Keratinocyte (primary cell): ENCODE results near the gene SLC17A2. TPM values are rescaled to one million over a fixed set of nuclear protein-coding genes. Genes with fewer than 3 reads are reported as not detected.

Source experiments
- DNase-seq: peaks from one replicate; pipeline ENCODE4 v3.0.0-alpha.2; 2011; ENCODE audit warnings: low read depth, missing footprints, low spot score
- FAIRE-seq: peaks from 2 replicates; lab custom pipeline; 2011; peaks lifted over from hg19 to GRCh38; lab: Jason Lieb, UNC
- H2AFZ ChIP-seq: 2 replicates; pipeline ENCODE4 v1.6.0; 2012; ENCODE audit warnings: low read length, control low read depth, inconsistent platforms; ENCODE audit not compliant: control insufficient read depth
- H3K27ac ChIP-seq: 2 replicates; pipeline ENCODE4 v1.5.1; 2011; ENCODE audit warnings: low read length; ENCODE audit not compliant: control insufficient read depth, insufficient read depth
- H3K27me3 ChIP-seq: 3 replicates; pipeline ENCODE4 v1.6.0; 2011; ENCODE audit warnings: low read length; ENCODE audit not compliant: control insufficient read depth, insufficient read depth; ENCODE audit errors: extremely low read depth
- H3K36me3 ChIP-seq, 2 experiments: 2 replicates in 1 of 2; 3 replicates in 1 of 2; pipeline ENCODE4 v1.5.1; 2011; ENCODE audit warnings: low read length in 2 of 2, mild to moderate bottlenecking in 1 of 2; ENCODE audit not compliant: control insufficient read depth in 2 of 2, insufficient read depth in 2 of 2; ENCODE audit errors: extremely low read depth in 1 of 2
- H3K4me1 ChIP-seq: 3 replicates; pipeline ENCODE4 v1.5.1; 2011; ENCODE audit warnings: low read length; ENCODE audit not compliant: control insufficient read depth, insufficient read depth; ENCODE audit errors: extremely low read depth
- H3K4me2 ChIP-seq: 3 replicates; pipeline ENCODE4 v1.6.0; 2011; ENCODE audit warnings: low read depth, low read length; ENCODE audit not compliant: control insufficient read depth, insufficient read depth; ENCODE audit errors: extremely low read depth
- H3K4me3 ChIP-seq, 3 experiments: fragments of 200-600 bp in 1 of 3; sonication (generic) in 1 of 3; 2 replicates in 2 of 3; 3 replicates in 1 of 3; pipeline ENCODE4 v1.5.1; 2011 to 2016; ENCODE audit warnings: low read length in 3 of 3, mild to moderate bottlenecking in 3 of 3, control low read depth in 2 of 3, inconsistent platforms in 1 of 3, low read depth in 1 of 3, mixed read lengths in 1 of 3, mixed run types in 1 of 3, moderate library complexity in 1 of 3; ENCODE audit not compliant: control insufficient read depth in 2 of 3, insufficient read depth in 2 of 3; ENCODE audit errors: extremely low read depth in 1 of 3
- H3K79me2 ChIP-seq: 2 replicates; pipeline ENCODE4 v1.6.0; 2012; ENCODE audit warnings: low read length; ENCODE audit not compliant: control insufficient read depth, insufficient read depth
- H3K9ac ChIP-seq: 3 replicates; pipeline ENCODE4 v1.6.0; 2011; ENCODE audit warnings: low read length; ENCODE audit not compliant: control insufficient read depth, insufficient read depth; ENCODE audit errors: extremely low read depth
- H3K9me1 ChIP-seq: 3 replicates; pipeline ENCODE4 v1.6.0; 2011; ENCODE audit warnings: low read length; ENCODE audit not compliant: control insufficient read depth, insufficient read depth; ENCODE audit errors: extremely low read depth
- H3K9me3 ChIP-seq: 2 replicates; pipeline ENCODE4 v1.5.1; 2012; ENCODE audit warnings: low read depth, low read length; ENCODE audit not compliant: control insufficient read depth
- H4K20me1 ChIP-seq: 3 replicates; pipeline ENCODE4 v1.6.0; 2011; ENCODE audit warnings: low read length; ENCODE audit not compliant: control insufficient read depth, insufficient read depth; ENCODE audit errors: extremely low read depth
- EZH2 ChIP-seq: IDR thresholded peaks from one replicate; pipeline ENCODE4 v1.6.1; 2012; ENCODE audit warnings: inconsistent platforms, mild to moderate bottlenecking, low read length, moderate library complexity
- dilution Hi-C: fragments of 300-500 bp; cut with MboI; formaldehyde crosslinking; loops from one replicate; pipeline ENCODE4 v1.7.0; 2020; ENCODE audit warnings: low sequenced_read_pairs; ENCODE audit not compliant: extremely low pct_ligation_motif_present
- polyA plus RNA-seq, 5 experiments: library from polyadenylated mRNA; depleted of rRNA in 3 of 5; stranded (reverse) in 3 of 5; stranded (forward) in 1 of 5; unstranded in 1 of 5; fragments of >200 nt; gene quantifications; 1 replicate in 1 of 5; 2 replicates in 3 of 5; 3 replicates in 1 of 5; pipeline versions ENCODE4 v1.2.1 to v1.2.3, GENCODE V29; 2011 to 2012; ENCODE audit warnings: missing spikeins in 2 of 5, low read depth in 1 of 5, low replicate concordance in 1 of 5
- TF ChIP-seq, protein P1 (sequence below), 3 experiments: IDR thresholded peaks in 1 of 3; conservative IDR thresholded peaks in 1 of 3; optimal IDR thresholded peaks in 1 of 3; 2 replicates in 2 of 3; 3 replicates in 1 of 3; pipeline versions ENCODE3 to v1.5.1; 2011; ENCODE audit warnings: low read length in 3 of 3, mild to moderate bottlenecking in 3 of 3, moderate library complexity in 2 of 3, control low read depth in 1 of 3, inconsistent platforms in 1 of 3; ENCODE audit not compliant: insufficient read depth in 2 of 3; ENCODE audit errors: extremely low read depth in 1 of 3

Gene SLC17A2
- polyA plus RNA-seq, 1 donor (not counting 4 experiments of a cell fraction or from before 2014, with no cell fraction given), result not detected

DNA sequence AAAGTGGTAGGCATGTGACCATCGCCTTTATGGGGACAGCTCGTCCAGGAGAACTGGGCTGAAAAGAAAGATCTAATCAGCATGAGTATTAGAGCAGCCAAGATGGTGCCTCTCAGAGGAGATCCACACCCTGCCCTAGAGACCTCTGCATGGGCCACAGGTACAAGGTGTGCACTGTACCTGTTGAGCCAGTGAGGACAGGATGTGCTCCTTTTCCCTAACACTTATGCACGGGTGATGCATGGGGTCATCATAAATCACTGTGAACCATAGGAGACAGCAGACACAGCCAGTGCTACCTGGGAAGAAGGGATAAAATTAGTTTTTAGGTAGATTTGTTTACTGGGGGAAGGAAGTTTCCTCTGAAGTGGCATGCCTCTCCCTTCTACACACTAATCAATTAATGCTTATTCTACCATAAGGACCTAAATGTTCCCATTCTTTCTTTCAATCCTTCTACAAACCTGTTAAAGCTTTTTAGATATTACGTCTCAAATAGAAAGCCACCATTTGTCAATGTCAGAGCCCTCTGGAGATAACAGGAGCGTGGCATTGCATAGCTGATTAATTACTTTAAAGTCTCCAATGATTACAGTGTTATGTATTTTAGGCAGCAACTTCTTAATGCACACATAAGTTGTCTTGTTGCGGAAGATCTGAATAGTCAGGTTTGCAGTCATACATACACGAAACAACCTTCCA, 13.6 kb downstream of the SLC17A2 start:
- Histone ChIP-seq H3K27me3 (no peaks in the 10 kb centered on the region), H3K9me3 (no peaks in the 10 kb centered on the region), H4K20me1 (no peaks in the 10 kb centered on the region), H3K4me1 (no peaks in the 10 kb centered on the region), H3K79me2 (no peaks in the 10 kb centered on the region), H3K4me3 (no peak overlapping the region), H3K9me1 (no peaks in the 10 kb centered on the region), H3K4me2 (no peak overlapping the region), H3K9ac (no peak overlapping the region), H2AFZ (no peak overlapping the region), H3K27ac (no peak overlapping the region), H3K36me3 (no peaks in the 10 kb centered on the region)
- no peak for TF ChIP-seq EZH2
- TF ChIP-seq, protein P1, sequence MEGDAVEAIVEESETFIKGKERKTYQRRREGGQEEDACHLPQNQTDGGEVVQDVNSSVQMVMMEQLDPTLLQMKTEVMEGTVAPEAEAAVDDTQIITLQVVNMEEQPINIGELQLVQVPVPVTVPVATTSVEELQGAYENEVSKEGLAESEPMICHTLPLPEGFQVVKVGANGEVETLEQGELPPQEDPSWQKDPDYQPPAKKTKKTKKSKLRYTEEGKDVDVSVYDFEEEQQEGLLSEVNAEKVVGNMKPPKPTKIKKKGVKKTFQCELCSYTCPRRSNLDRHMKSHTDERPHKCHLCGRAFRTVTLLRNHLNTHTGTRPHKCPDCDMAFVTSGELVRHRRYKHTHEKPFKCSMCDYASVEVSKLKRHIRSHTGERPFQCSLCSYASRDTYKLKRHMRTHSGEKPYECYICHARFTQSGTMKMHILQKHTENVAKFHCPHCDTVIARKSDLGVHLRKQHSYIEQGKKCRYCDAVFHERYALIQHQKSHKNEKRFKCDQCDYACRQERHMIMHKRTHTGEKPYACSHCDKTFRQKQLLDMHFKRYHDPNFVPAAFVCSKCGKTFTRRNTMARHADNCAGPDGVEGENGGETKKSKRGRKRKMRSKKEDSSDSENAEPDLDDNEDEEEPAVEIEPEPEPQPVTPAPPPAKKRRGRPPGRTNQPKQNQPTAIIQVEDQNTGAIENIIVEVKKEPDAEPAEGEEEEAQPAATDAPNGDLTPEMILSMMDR (optimal IDR thresholded peaks at IDR 0.05 in 1 of 3, IDR thresholded peaks at IDR 0.05 in 1 of 3, conservative IDR thresholded peaks at IDR 0.05 in 1 of 3; ENCODE audit: extremely low read depth in 1 of 3, insufficient read depth in 2 of 3, low read length in 3 of 3), result no peak
- FAIRE-seq (no peak), DNase-seq (no peak)
- dilution Hi-C loops, result no loop called here

DNA sequence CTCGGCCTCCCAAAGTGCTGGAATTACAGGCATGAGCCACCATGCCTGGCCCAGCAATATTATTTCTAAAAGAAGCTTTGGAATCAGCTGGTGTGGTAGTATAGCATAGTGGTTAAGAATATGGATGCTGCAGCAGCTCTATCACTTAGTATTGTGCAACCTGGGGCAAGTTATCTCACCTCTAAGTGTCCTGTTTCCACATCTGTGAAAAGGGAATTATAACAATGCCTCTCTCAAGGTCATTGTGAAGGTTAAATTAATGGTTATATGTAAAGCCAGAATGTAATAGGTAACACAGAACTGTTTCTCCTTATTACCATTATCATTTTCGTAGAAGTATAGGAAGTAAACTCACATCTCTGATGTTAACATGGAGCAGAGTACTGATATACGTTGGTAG, 14.2 kb downstream of the SLC17A2 start:
- Histone ChIP-seq H3K4me2 (no peak overlapping the region), H3K27ac (no peak overlapping the region), H4K20me1 (no peaks in the 10 kb centered on the region), H3K36me3 (no peaks in the 10 kb centered on the region), H3K9ac (no peak overlapping the region), H3K27me3 (no peaks in the 10 kb centered on the region), H3K9me3 (no peaks in the 10 kb centered on the region), H3K4me3 (no peak overlapping the region), H2AFZ (no peak overlapping the region), H3K79me2 (no peaks in the 10 kb centered on the region), H3K4me1 (no peaks in the 10 kb centered on the region), H3K9me1 (no peaks in the 10 kb centered on the region)
- DNase-seq, result no peak
- TF ChIP-seq, protein P1 (optimal IDR thresholded peaks at IDR 0.05 in 1 of 3, IDR thresholded peaks at IDR 0.05 in 1 of 3, conservative IDR thresholded peaks at IDR 0.05 in 1 of 3; ENCODE audit: extremely low read depth in 1 of 3, insufficient read depth in 2 of 3, low read length in 3 of 3), result no peak
- no peak for TF ChIP-seq EZH2
- dilution Hi-C loops, result no loop called here
- no peak for FAIRE-seq
